NT2/D1 (cell line): ENCODE results near the gene SRGAP3.

Source experiments
- DNase-seq: peaks from one replicate; pipeline ENCODE4 v3.0.0-alpha.2; 2011; ENCODE audit warnings: low read depth, low spot score
- H3K27me3 ChIP-seq: 2 replicates; pipeline ENCODE4 v1.6.0; 2011; ENCODE audit warnings: mild to moderate bottlenecking; ENCODE audit not compliant: insufficient read length, insufficient read depth
- H3K36me3 ChIP-seq: 2 replicates; pipeline ENCODE4 v1.6.1; 2011; ENCODE audit warnings: mild to moderate bottlenecking, low read length, mixed read lengths; ENCODE audit not compliant: insufficient read depth, insufficient read length
- H3K4me1 ChIP-seq: 2 replicates; pipeline ENCODE4 v1.5.1; 2011; ENCODE audit not compliant: insufficient read depth, insufficient read length
- H3K4me3 ChIP-seq: 2 replicates; pipeline ENCODE4 v1.5.1; 2011; ENCODE audit warnings: low read depth; ENCODE audit not compliant: insufficient read length
- H3K9ac ChIP-seq: 2 replicates; pipeline ENCODE4 v1.6.0; 2011; ENCODE audit warnings: low read depth; ENCODE audit not compliant: insufficient read length
- H3K9me3 ChIP-seq: 2 replicates; pipeline ENCODE4 v1.5.1; 2011; ENCODE audit warnings: mild to moderate bottlenecking, low read length; ENCODE audit not compliant: insufficient read depth
- SUZ12 ChIP-seq: IDR thresholded peaks from 2 replicates; pipeline ENCODE4 v1.6.1; 2011; ENCODE audit not compliant: insufficient read length, insufficient read depth; ENCODE audit errors: extremely low read depth
- YY1 ChIP-seq: IDR thresholded peaks from 2 replicates; pipeline ENCODE4 v1.6.1; 2011; ENCODE audit not compliant: insufficient read length, insufficient read depth
- ZNF274 ChIP-seq: IDR thresholded peaks from 2 replicates; pipeline ENCODE4 v1.6.1; 2011; ENCODE audit warnings: mild to moderate bottlenecking, low read depth, low read length

SRGAP3 gene

GRCh38 chr3:9216736-9217135 is 32.7 kb downstream of the SRGAP3 start:
- Histone ChIP-seq H3K9me3 (no peaks in the 10 kb centered on the region), H3K36me3 (no peaks in the 10 kb centered on the region), H3K4me3 (no peak overlapping the region), H3K27me3 (no peaks in the 10 kb centered on the region), H3K9ac (no peak overlapping the region), H3K4me1 (no peaks in the 10 kb centered on the region)
- no peak for TF ChIP-seq SUZ12
- no peak for TF ChIP-seq YY1
- no peak for TF ChIP-seq ZNF274
- no peak for DNase-seq

- no peak overlapping the region for H3K4me3 ChIP-seq
- H3K36me3 ChIP-seq, result no peaks in the 10 kb centered on the region
- no peak for DNase-seq
Measured at GRCh38 chr3:9214599-9214998, 34.8 kb downstream of the SRGAP3 start.

GRCh38 chr3:9214185-9214584 is 35.3 kb downstream of the SRGAP3 start:
- TF ChIP-seq YY1 (no peak), ZNF274 (no peak), SUZ12 (no peak)
- Histone ChIP-seq H3K4me3 (no peak overlapping the region), H3K36me3 (no peaks in the 10 kb centered on the region), H3K27me3 (no peaks in the 10 kb centered on the region), H3K4me1 (no peaks in the 10 kb centered on the region), H3K9ac (no peak overlapping the region), H3K9me3 (no peaks in the 10 kb centered on the region)
- no peak for DNase-seq

More at GRCh38 chr3:9214599-9214998, 34.8 kb downstream of the SRGAP3 start:
- no peak overlapping the region for H3K9ac ChIP-seq
- H3K27me3 ChIP-seq, result no peaks in the 10 kb centered on the region
- TF ChIP-seq ZNF274, result no peak
- TF ChIP-seq SUZ12, result no peak
- no peak for TF ChIP-seq YY1
- H3K4me1 ChIP-seq, result no peaks in the 10 kb centered on the region
- no peaks in the 10 kb centered on the region for H3K9me3 ChIP-seq

GRCh38 chr3:9213019-9213634 is 36.3 kb downstream of the SRGAP3 start:
- no peak overlapping the region for H3K9ac ChIP-seq
- H3K9me3 ChIP-seq, result no peaks in the 10 kb centered on the region
- H3K36me3 ChIP-seq, result no peaks in the 10 kb centered on the region
- DNase-seq, result no peak
- no peaks in the 10 kb centered on the region for H3K27me3 ChIP-seq
- no peak overlapping the region for H3K4me3 ChIP-seq
- TF ChIP-seq SUZ12 (no peak), ZNF274 (no peak), YY1 (no peak)
- H3K4me1 ChIP-seq, result no peaks in the 10 kb centered on the region

GRCh38 chr3:9211155-9211950 is 38.1 kb downstream of the SRGAP3 start:
- no peaks in the 10 kb centered on the region for H3K9me3 ChIP-seq
- DNase-seq, result no peak

GRCh38 chr3:9209777-9210176 is 39.7 kb downstream of the SRGAP3 start:
- no peak for TF ChIP-seq ZNF274
- no peak for TF ChIP-seq SUZ12
- no peak for TF ChIP-seq YY1
- DNase-seq, result no peak
- Histone ChIP-seq H3K9me3 (no peaks in the 10 kb centered on the region), H3K27me3 (no peaks in the 10 kb centered on the region), H3K9ac (no peak overlapping the region), H3K36me3 (no peaks in the 10 kb centered on the region), H3K4me1 (peaks cover 2% of the 10 kb centered on the region), H3K4me3 (no peak overlapping the region)

More at GRCh38 chr3:9211155-9211950, 38.1 kb downstream of the SRGAP3 start:
- no peak overlapping the region for H3K9ac ChIP-seq
- H3K36me3 ChIP-seq, result no peaks in the 10 kb centered on the region
- H3K4me1 ChIP-seq, result no peaks in the 10 kb centered on the region
- TF ChIP-seq YY1 (no peak), SUZ12 (no peak), ZNF274 (no peak)
- no peaks in the 10 kb centered on the region for H3K27me3 ChIP-seq
- no peak overlapping the region for H3K4me3 ChIP-seq

GRCh38 chr3:9208605-9209152 is 40.8 kb downstream of the SRGAP3 start:
- Histone ChIP-seq H3K4me1 (peaks cover 7% of the 10 kb centered on the region), H3K36me3 (no peaks in the 10 kb centered on the region), H3K4me3 (no peak overlapping the region), H3K9me3 (no peaks in the 10 kb centered on the region), H3K27me3 (no peaks in the 10 kb centered on the region), H3K9ac (no peak overlapping the region)
- TF ChIP-seq YY1, result no peak
- no peak for TF ChIP-seq SUZ12
- TF ChIP-seq ZNF274, result no peak
- DNase-seq, result no peak
